ENCODE measurements around the gene SNAPIN. TPM values are rescaled to one million over a fixed set of nuclear protein-coding genes. Genes with fewer than 3 reads are reported as not detected.

The SNAPIN gene
- polyA plus RNA-seq, 1 of the 3 experiments (the other 2 are of a cell fraction): 57.6 TPM

DNA sequence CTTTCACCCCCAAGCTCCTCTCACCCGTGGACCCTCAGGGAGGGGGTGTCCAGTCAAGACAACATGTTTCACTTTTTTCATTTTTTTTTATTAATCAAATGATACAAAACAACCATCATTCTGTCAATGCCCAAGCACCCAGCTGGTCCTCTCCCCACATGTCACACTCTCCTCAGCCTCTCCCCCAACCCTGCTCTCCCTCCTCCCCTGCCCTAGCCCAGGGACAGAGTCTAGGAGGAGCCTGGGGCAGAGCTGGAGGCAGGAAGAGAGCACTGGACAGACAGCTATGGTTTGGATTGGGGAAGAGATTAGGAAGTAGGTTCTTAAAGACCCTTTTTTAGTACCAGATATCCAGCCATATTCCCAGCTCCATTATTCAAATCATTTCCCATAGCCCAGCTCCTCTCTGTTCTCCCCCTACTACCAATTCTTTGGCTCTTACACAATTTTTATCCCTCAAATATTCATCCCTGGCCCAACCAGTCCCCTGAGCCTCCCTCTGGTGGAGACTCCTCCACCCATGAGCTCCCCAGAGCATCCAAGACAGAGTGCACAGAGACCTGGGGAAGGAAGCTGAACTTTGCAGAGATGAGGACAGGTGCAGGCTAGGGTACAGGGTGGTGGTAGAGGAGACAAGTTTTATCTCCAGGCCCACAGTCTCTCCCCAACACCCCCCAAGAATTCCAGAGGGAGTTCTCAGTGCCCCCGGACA lies 44.2 kb upstream of the SNAPIN start:
- Histone ChIP-seq H4K20me1 (ENCODE audit: insufficient read depth) (no peaks in the 10 kb centered on the region), H3K9ac (no peak overlapping the region), H3K27me3 (ENCODE audit: insufficient read depth) (no peaks in the 10 kb centered on the region), H3K9me2 (no peaks in the 10 kb centered on the region), H2AFZ (ENCODE audit: low read depth) (no peak overlapping the region), H3K79me2 (ENCODE audit: insufficient read depth) (peaks cover 22% of the 10 kb centered on the region; the same call in 1 of the 2 replicates), H3K9me3 (no peaks in the 10 kb centered on the region), H3K27ac (ENCODE audit: low read depth in 2 of 2, low read length in 1 of 2) (no peak overlapping the region), H3K4me1 (ENCODE audit: control insufficient read depth in 1 of 2, insufficient read depth in 2 of 2, low read depth in 1 of 2, low read length in 1 of 2) (peaks cover 10 to 14% of the 10 kb centered on the region in 2 experiments; a peak in 3 of 4 replicates), H3K36me3 (replicated peaks in 1 of 2; ENCODE audit: control insufficient read depth in 1 of 2, insufficient read depth in 2 of 2, low read length in 1 of 2) (no peaks in the 10 kb centered on the region), H3F3A (replicated peaks; ENCODE audit: insufficient read depth) (peaks cover 9% of the 10 kb centered on the region), H3K4me2 (no peak overlapping the region), H3K4me3 (ENCODE audit: low read depth in 2 of 2, low read length in 1 of 2) (no peak overlapping the region)
- TF ChIP-seq, protein P1, sequence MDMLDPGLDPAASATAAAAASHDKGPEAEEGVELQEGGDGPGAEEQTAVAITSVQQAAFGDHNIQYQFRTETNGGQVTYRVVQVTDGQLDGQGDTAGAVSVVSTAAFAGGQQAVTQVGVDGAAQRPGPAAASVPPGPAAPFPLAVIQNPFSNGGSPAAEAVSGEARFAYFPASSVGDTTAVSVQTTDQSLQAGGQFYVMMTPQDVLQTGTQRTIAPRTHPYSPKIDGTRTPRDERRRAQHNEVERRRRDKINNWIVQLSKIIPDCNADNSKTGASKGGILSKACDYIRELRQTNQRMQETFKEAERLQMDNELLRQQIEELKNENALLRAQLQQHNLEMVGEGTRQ (IDR thresholded peaks at IDR 0.05; ENCODE audit: borderline replicate concordance, low read depth, low read length): no peak
- ChIA-PET CTCF (interaction anchor here (1.1 to 8.0 kb wide), 7 partner anchors 11 to 263 kb away, joined by 4 to 100 read pairs (median 10); partner anchors contain the start of genes CHTOP, S100A1 and S100A13), POLR2A (interaction anchor here (0.7 kb wide), 1 partner anchor 20 kb away, joined by 4 read pairs; no protein-coding TSS in a partner anchor)
- 88% methylated on average over 2 of the region's 2 CpGs for WGBS (ENCODE audit: low lambda C conversion rate)
- no peak for DNase-seq

DNA sequence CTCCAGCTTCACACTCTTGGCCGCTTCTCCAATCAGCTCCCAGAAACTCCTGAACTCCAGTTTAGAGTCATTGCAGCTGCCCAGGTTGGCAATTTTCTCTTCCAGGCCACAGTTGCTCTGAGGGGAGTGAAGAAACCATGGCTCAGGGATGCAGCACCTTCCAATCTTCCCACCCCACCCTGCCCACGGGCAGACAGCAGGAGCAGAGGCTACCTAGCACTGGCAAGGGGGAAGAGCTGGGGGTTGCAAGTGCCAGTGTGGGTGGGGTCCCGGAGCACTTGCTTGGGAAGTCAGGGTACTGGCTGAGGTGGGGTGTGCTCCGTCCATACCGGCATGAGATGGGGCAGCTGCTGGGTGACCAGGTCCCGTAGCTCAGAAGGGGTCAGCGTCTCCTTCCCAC lies 43.6 kb upstream of the SNAPIN start:
- ChIA-PET CTCF (interaction anchor here (1.1 to 8.0 kb wide), 7 partner anchors 12 to 263 kb away, joined by 4 to 100 read pairs (median 10); partner anchors contain the start of genes CHTOP, S100A1 and S100A13), POLR2A (no interaction called here)
- H3F3A ChIP-seq (replicated peaks; ENCODE audit: insufficient read depth): peaks cover 6% of the 10 kb centered on the region

More for the DNA sequence above, 43.6 kb upstream of the SNAPIN start:
- H3K27me3 ChIP-seq (ENCODE audit: insufficient read depth): no peaks in the 10 kb centered on the region
- no peak overlapping the region for H3K4me2 ChIP-seq
- H3K27ac ChIP-seq (ENCODE audit: low read depth in 2 of 2, low read length in 1 of 2): no peak overlapping the region
- DNase-seq: no peak
- peaks cover 8 to 9% of the 10 kb centered on the region in 2 experiments; a peak in 2 of 4 replicates for H3K4me1 ChIP-seq (ENCODE audit: control insufficient read depth in 1 of 2, insufficient read depth in 2 of 2, low read depth in 1 of 2, low read length in 1 of 2)
- H3K79me2 ChIP-seq (ENCODE audit: insufficient read depth): peaks cover 16% of the 10 kb centered on the region; the same call in 1 of the 2 replicates
- WGBS (ENCODE audit: low lambda C conversion rate): 100% methylated on average over 1 of the region's 7 CpGs
- H2AFZ ChIP-seq (ENCODE audit: low read depth): no peak overlapping the region
- no peaks in the 10 kb centered on the region for H4K20me1 ChIP-seq (ENCODE audit: insufficient read depth)
- H3K4me3 ChIP-seq (ENCODE audit: low read depth in 2 of 2, low read length in 1 of 2): no peak overlapping the region
- no peaks in the 10 kb centered on the region for H3K9me3 ChIP-seq
- no peaks in the 10 kb centered on the region for H3K36me3 ChIP-seq (replicated peaks in 1 of 2; ENCODE audit: control insufficient read depth in 1 of 2, insufficient read depth in 2 of 2, low read length in 1 of 2)
- H3K9me2 ChIP-seq: no peaks in the 10 kb centered on the region
- no peak overlapping the region for H3K9ac ChIP-seq
- TF ChIP-seq TCF12 (IDR thresholded peaks at IDR 0.05) (no peak), GABPA (IDR thresholded peaks at IDR 0.05; ENCODE audit: low read depth) (no peak), TAF1 (IDR thresholded peaks at IDR 0.05; ENCODE audit: borderline replicate concordance, low read depth, low read length) (no peak), FOXM1 (IDR thresholded peaks at IDR 0.05; ENCODE audit: low read depth) (no peak), ELF1 (IDR thresholded peaks at IDR 0.05) (no peak), EZH2phosphoT487 (IDR thresholded peaks at IDR 0.05; ENCODE audit: borderline replicate concordance, low read depth) (no peak), NRF1 (IDR thresholded peaks at IDR 0.05; ENCODE audit: low read depth, low read length) (no peak), SMC3 (IDR thresholded peaks at IDR 0.05; ENCODE audit: low read depth, low read length) (no peak), GATA2 (CRISPR knock-in tag; IDR thresholded peaks at IDR 0.05) (no peak), JUND (IDR thresholded peaks at IDR 0.05) (no peak), POLR2AphosphoS5 (IDR thresholded peaks at IDR 0.05; ENCODE audit: low read depth, low read length) (no peak), MEF2A (IDR thresholded peaks at IDR 0.05; ENCODE audit: borderline replicate concordance, low read depth) (no peak), FOXJ3 (CRISPR knock-in tag; IDR thresholded peaks at IDR 0.05) (no peak), RAD21 (IDR thresholded peaks at IDR 0.05; ENCODE audit: low read length) (no peak), SIN3A (IDR thresholded peaks at IDR 0.05; ENCODE audit: borderline replicate concordance, low read depth, low read length) (no peak), RCOR1 (IDR thresholded peaks at IDR 0.05; ENCODE audit: low read length) (no peak), TEAD4 (IDR thresholded peaks at IDR 0.05; ENCODE audit: borderline replicate concordance, insufficient read depth) (no peak)
- TF ChIP-seq, protein P1 (IDR thresholded peaks at IDR 0.05; ENCODE audit: borderline replicate concordance, low read depth, low read length): no peak
- TF ChIP-seq, protein P2, sequence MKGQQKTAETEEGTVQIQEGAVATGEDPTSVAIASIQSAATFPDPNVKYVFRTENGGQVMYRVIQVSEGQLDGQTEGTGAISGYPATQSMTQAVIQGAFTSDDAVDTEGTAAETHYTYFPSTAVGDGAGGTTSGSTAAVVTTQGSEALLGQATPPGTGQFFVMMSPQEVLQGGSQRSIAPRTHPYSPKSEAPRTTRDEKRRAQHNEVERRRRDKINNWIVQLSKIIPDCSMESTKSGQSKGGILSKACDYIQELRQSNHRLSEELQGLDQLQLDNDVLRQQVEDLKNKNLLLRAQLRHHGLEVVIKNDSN (IDR thresholded peaks at IDR 0.05; ENCODE audit: borderline replicate concordance, low read depth): no peak
- TF ChIP-seq, protein P3, sequence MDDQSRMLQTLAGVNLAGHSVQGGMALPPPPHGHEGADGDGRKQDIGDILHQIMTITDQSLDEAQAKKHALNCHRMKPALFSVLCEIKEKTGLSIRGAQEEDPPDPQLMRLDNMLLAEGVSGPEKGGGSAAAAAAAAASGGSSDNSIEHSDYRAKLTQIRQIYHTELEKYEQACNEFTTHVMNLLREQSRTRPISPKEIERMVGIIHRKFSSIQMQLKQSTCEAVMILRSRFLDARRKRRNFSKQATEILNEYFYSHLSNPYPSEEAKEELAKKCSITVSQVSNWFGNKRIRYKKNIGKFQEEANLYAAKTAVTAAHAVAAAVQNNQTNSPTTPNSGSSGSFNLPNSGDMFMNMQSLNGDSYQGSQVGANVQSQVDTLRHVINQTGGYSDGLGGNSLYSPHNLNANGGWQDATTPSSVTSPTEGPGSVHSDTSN (IDR thresholded peaks at IDR 0.05): no peak
